ENCODE data around the gene STARD3. TPM values are rescaled to one million over a fixed set of nuclear protein-coding genes. Genes with fewer than 3 reads are reported as not detected.

Gene STARD3
- total RNA-seq, 1 experiment from 2014 or later: 75.3 TPM

GRCh38 chr17:39697961-39698360 lies 61.0 kb downstream of the STARD3 start:
- TF ChIP-seq FOXP4 (CRISPR knock-in tag; IDR thresholded peaks at IDR 0.05): no peak
- TF ChIP-seq ZSCAN18 (CRISPR knock-in tag; IDR thresholded peaks at IDR 0.05): no peak
- no peak for TF ChIP-seq ATF1 (CRISPR knock-in tag; IDR thresholded peaks at IDR 0.05)
- no peak for TF ChIP-seq PREB (CRISPR knock-in tag; IDR thresholded peaks at IDR 0.05; ENCODE audit: borderline replicate concordance)
- no peak for TF ChIP-seq SP1 (CRISPR knock-in tag; conservative IDR thresholded peaks at IDR 0.05)
- TF ChIP-seq MLX (CRISPR knock-in tag; IDR thresholded peaks at IDR 0.05): no peak
- no peak for TF ChIP-seq NR3C1 (CRISPR knock-in tag; conservative IDR thresholded peaks at IDR 0.05; ENCODE audit: low read depth)
- TF ChIP-seq MYBL2 (CRISPR knock-in tag; IDR thresholded peaks at IDR 0.05): no peak
- TF ChIP-seq OVOL2 (CRISPR knock-in tag; IDR thresholded peaks at IDR 0.05; ENCODE audit: borderline replicate concordance): no peak
- TF ChIP-seq STAT6 (CRISPR knock-in tag; conservative IDR thresholded peaks at IDR 0.05; ENCODE audit: low read depth): no peak
- no peak for TF ChIP-seq ZNF138 (CRISPR knock-in tag; conservative IDR thresholded peaks at IDR 0.05)
- no peak for TF ChIP-seq USF1 (CRISPR knock-in tag; IDR thresholded peaks at IDR 0.05)
- no peak for TF ChIP-seq JAZF1 (CRISPR knock-in tag; IDR thresholded peaks at IDR 0.05)
- TF ChIP-seq NR1H2 (CRISPR knock-in tag; IDR thresholded peaks at IDR 0.05): no peak
- no peak for TF ChIP-seq EMX1 (CRISPR knock-in tag; IDR thresholded peaks at IDR 0.05)
- no peak for TF ChIP-seq TEAD4 (CRISPR knock-in tag; IDR thresholded peaks at IDR 0.05)
- no peak for TF ChIP-seq ZBTB43 (CRISPR knock-in tag; IDR thresholded peaks at IDR 0.05)
- TF ChIP-seq ZNF263 (CRISPR knock-in tag; IDR thresholded peaks at IDR 0.05; ENCODE audit: low read depth): no peak
- peaks cover 65% of the 10 kb centered on the region for H3K4me1 Mint-ChIP-seq
- no peaks in the 10 kb centered on the region for H3K9me3 Mint-ChIP-seq
- no peak overlapping the region for H3K27ac Mint-ChIP-seq
- no peak for DNase-seq (ENCODE audit: low spot score)
- H3K4me3 Mint-ChIP-seq: no peak overlapping the region
- POLR2A ChIA-PET: no interaction called here
- no peak for ATAC-seq
- CTCF ChIA-PET: interaction anchor here (0.7 to 3.7 kb wide), 2 partner anchors 45 to 76 kb away, joined by 6 to 22 read pairs; no protein-coding TSS in a partner anchor
- peaks cover 3% of the 10 kb centered on the region; the same call in 1 of the 2 replicates for H3K36me3 Mint-ChIP-seq
- H3K27me3 Mint-ChIP-seq (ENCODE audit: low read depth): no peaks in the 10 kb centered on the region
